Tibial nerve (tissue), 4 donors: ENCODE measurements around the gene MME. TPM values are rescaled to one million over a fixed set of nuclear protein-coding genes. Genes with fewer than 3 reads are reported as not detected.

Experiments
- DNase-seq, 2 donors: peaks; one replicate each; pipeline ENCODE4 v3.0.0-alpha.2; 2019; ENCODE audit warnings: low spot score in 2 of 2
- H3K27ac ChIP-seq, 4 donors: fragments of 200-600 bp; sonication (generic) in 3 of 4; one replicate each; pipeline ENCODE4 v1.5.1; 2017 to 2019; ENCODE audit warnings: mild to moderate bottlenecking in 1 of 4
- H3K27me3 ChIP-seq, 2 donors: fragments of 200-600 bp; sonication (generic) in 1 of 2; one replicate each; pipeline versions ENCODE4 v1.5.1 to v1.6.0; 2017 to 2019
- H3K36me3 ChIP-seq, 3 donors: fragments of 200-600 bp; sonication (generic); one replicate each; pipeline ENCODE4 v1.5.1; 2018 to 2019
- H3K4me1 ChIP-seq, 4 donors: fragments of 200-600 bp; sonication (generic) in 3 of 4; one replicate each; pipeline ENCODE4 v1.5.1; 2017 to 2019
- H3K4me3 ChIP-seq, 4 donors: fragments of 200-600 bp; sonication (generic) in 3 of 4; one replicate each; pipeline ENCODE4 v1.5.1; 2017 to 2019; ENCODE audit warnings: mild to moderate bottlenecking in 1 of 4, moderate library complexity in 1 of 4
- H3K9me3 ChIP-seq, 4 donors: fragments of 200-600 bp; sonication (generic) in 3 of 4; one replicate each; pipeline ENCODE4 v1.5.1; 2017 to 2019
- CTCF ChIP-seq, 5 experiments: fragments of 200-600 bp in 3 of 5; fragments of 450-650 bp in 2 of 5; sonication (generic) in 3 of 5; IDR thresholded peaks; one replicate each; pipeline ENCODE4 v1.5.1; 2016 to 2019; ENCODE audit warnings: antibody characterized with exemption in 5 of 5, mild to moderate bottlenecking in 3 of 5, moderate library complexity in 2 of 5
- EP300 ChIP-seq, 2 donors: sonication (generic); formaldehyde crosslinking; IDR thresholded peaks; one replicate each; pipeline ENCODE4 v1.6.1; 2017; ENCODE audit warnings: antibody characterized with exemption in 2 of 2, mild to moderate bottlenecking in 1 of 2
- POLR2A ChIP-seq, 2 donors: fragments of 450-650 bp; IDR thresholded peaks; one replicate each; pipeline ENCODE4 v1.6.1; 2017; ENCODE audit warnings: antibody characterized with exemption in 2 of 2, mild to moderate bottlenecking in 2 of 2, moderate library complexity in 2 of 2
- WGBS, 2 donors: methylation state at CpG; one replicate each; pipeline ENCODE4 v1.1.5; 2018; 5-methylcytosine and 5-hydroxymethylcytosine counted together
- total RNA-seq, 4 donors: library from RNA; depleted of rRNA; stranded (reverse); fragments of >200 nt; gene quantifications; one replicate each; pipeline ENCODE4 v1.1.0, GENCODE V29; 2016

Gene MME
- total RNA-seq, 4 donors from 2014 or later: 47.7 to 127 (median 112) TPM

GRCh38 chr3:155052470-155052869 is 27.6 kb upstream of the MME start:
- no peak overlapping the region for H3K27ac ChIP-seq
- H3K27me3 ChIP-seq: no peaks in the 10 kb centered on the region
- no peak for TF ChIP-seq POLR2A (IDR thresholded peaks at IDR 0.05)
- TF ChIP-seq EP300 (IDR thresholded peaks at IDR 0.05): no peak
- TF ChIP-seq CTCF (IDR thresholded peaks at IDR 0.05): no peak
- WGBS, 2 donors: 90 to 91% methylated on average over 2 of the region's 2 CpGs
- H3K36me3 ChIP-seq: no peaks in the 10 kb centered on the region
- H3K9me3 ChIP-seq: peaks cover 0 to 19% (median 0%) of the 10 kb centered on the region in 4 donors
- H3K4me3 ChIP-seq: no peak overlapping the region
- no peak for DNase-seq
- no peaks in the 10 kb centered on the region for H3K4me1 ChIP-seq

- TF ChIP-seq EP300 (IDR thresholded peaks at IDR 0.05) (no peak), POLR2A (IDR thresholded peaks at IDR 0.05) (no peak), CTCF (IDR thresholded peaks at IDR 0.05) (no peak)
- Histone ChIP-seq H3K4me1 (no peaks in the 10 kb centered on the region), H3K9me3 (peaks cover 0 to 19% (median 0%) of the 10 kb centered on the region in 4 donors), H3K27ac (no peak overlapping the region), H3K4me3 (no peak overlapping the region), H3K36me3 (no peaks in the 10 kb centered on the region), H3K27me3 (no peaks in the 10 kb centered on the region)
- no peak for DNase-seq
- 38 to 58% methylated on average over 1 of the region's 1 CpG for WGBS, 2 donors
Measured at GRCh38 chr3:155053756-155054155, 26.4 kb upstream of the MME start.

- no peak for TF ChIP-seq POLR2A (IDR thresholded peaks at IDR 0.05)
- no peak for TF ChIP-seq EP300 (IDR thresholded peaks at IDR 0.05)
- no peak for TF ChIP-seq CTCF (IDR thresholded peaks at IDR 0.05)
- Histone ChIP-seq H3K27me3 (no peaks in the 10 kb centered on the region), H3K9me3 (no peaks in the 10 kb centered on the region), H3K4me1 (no peaks in the 10 kb centered on the region), H3K4me3 (no peak overlapping the region), H3K27ac (no peak overlapping the region), H3K36me3 (no peaks in the 10 kb centered on the region)
- DNase-seq: no peak
- WGBS, 2 donors: 63 to 65% methylated on average over 1 of the region's 1 CpG
Measured at GRCh38 chr3:155064920-155065319, 15.2 kb upstream of the MME start.

- Histone ChIP-seq H3K4me1 (no peaks in the 10 kb centered on the region), H3K27me3 (no peaks in the 10 kb centered on the region), H3K36me3 (no peaks in the 10 kb centered on the region), H3K4me3 (no peak overlapping the region), H3K9me3 (no peaks in the 10 kb centered on the region), H3K27ac (no peak overlapping the region)
- DNase-seq: no peak
- TF ChIP-seq POLR2A (IDR thresholded peaks at IDR 0.05): no peak
- no peak for TF ChIP-seq CTCF (IDR thresholded peaks at IDR 0.05)
- no peak for TF ChIP-seq EP300 (IDR thresholded peaks at IDR 0.05)
Measured at GRCh38 chr3:155065537-155065936, 14.6 kb upstream of the MME start.

- no peaks in the 10 kb centered on the region for H3K27me3 ChIP-seq
- H3K4me1 ChIP-seq: no peaks in the 10 kb centered on the region
- H3K4me3 ChIP-seq: no peak overlapping the region
- TF ChIP-seq CTCF (IDR thresholded peaks at IDR 0.05): no peak
- TF ChIP-seq POLR2A (IDR thresholded peaks at IDR 0.05): no peak
- no peak for TF ChIP-seq EP300 (IDR thresholded peaks at IDR 0.05)
- no peak for DNase-seq
- WGBS, 2 donors: 61 to 65% methylated on average over 3 of the region's 3 CpGs
- peaks cover 0 to 6% (median 0%) of the 10 kb centered on the region in 4 donors for H3K9me3 ChIP-seq
- H3K27ac ChIP-seq: no peak overlapping the region
- no peaks in the 10 kb centered on the region for H3K36me3 ChIP-seq
Measured at GRCh38 chr3:155069729-155070128, 10.4 kb upstream of the MME start.
